Mammary epithelial cell (primary cell): ENCODE measurements around the gene RGCC.

Source experiments
- EZH2 ChIP-seq: IDR thresholded peaks from 2 replicates; pipeline ENCODE4 v1.6.1; 2012; ENCODE audit warnings: low read length, inconsistent platforms, borderline replicate concordance
- TF ChIP-seq, protein P1 (sequence below), 2 donors: IDR thresholded peaks in 1 of 2; conservative IDR thresholded peaks in 1 of 2; 2 replicates each; pipeline ENCODE4 v1.5.1; 2011 to 2012; ENCODE audit warnings: inconsistent platforms in 2 of 2, low read length in 2 of 2, mild to moderate bottlenecking in 2 of 2, control low read depth in 1 of 2, low read depth in 1 of 2; ENCODE audit not compliant: insufficient read depth in 1 of 2; ENCODE audit errors: extremely low read depth in 1 of 2

DNA sequence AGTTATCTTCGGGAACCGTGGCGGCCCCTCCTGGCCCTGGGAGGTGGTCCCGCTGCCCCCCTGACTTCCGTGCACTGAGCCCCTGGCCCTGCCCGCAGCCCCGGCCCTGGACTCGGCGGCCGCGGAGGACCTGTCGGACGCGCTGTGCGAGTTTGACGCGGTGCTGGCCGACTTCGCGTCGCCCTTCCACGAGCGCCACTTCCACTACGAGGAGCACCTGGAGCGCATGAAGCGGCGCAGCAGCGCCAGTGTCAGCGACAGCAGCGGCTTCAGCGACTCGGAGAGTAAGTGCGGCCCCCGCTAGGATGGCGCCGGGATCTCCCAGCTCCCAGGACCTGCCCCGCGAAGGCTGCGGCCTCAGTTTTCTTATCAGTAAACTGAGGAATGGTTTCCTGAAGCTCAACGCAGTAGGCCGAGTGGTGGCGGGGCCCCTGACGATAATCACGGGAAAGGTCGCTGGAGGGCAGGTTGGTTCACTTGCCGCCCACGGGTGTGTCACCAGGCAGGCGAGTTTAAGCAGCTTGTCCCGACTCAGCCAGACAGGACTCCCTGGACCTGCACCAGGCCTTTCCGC is 924 bp downstream of the RGCC start:
- TF ChIP-seq, protein P1, sequence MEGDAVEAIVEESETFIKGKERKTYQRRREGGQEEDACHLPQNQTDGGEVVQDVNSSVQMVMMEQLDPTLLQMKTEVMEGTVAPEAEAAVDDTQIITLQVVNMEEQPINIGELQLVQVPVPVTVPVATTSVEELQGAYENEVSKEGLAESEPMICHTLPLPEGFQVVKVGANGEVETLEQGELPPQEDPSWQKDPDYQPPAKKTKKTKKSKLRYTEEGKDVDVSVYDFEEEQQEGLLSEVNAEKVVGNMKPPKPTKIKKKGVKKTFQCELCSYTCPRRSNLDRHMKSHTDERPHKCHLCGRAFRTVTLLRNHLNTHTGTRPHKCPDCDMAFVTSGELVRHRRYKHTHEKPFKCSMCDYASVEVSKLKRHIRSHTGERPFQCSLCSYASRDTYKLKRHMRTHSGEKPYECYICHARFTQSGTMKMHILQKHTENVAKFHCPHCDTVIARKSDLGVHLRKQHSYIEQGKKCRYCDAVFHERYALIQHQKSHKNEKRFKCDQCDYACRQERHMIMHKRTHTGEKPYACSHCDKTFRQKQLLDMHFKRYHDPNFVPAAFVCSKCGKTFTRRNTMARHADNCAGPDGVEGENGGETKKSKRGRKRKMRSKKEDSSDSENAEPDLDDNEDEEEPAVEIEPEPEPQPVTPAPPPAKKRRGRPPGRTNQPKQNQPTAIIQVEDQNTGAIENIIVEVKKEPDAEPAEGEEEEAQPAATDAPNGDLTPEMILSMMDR (conservative IDR thresholded peaks at IDR 0.05 in 1 of 2, IDR thresholded peaks at IDR 0.05 in 1 of 2; ENCODE audit: extremely low read depth in 1 of 2, insufficient read depth in 1 of 2, low read depth in 1 of 2, low read length in 2 of 2) = no peak
- TF ChIP-seq EZH2 = no peak
